Measurements from ENCODE around the gene YWHAG.

- TF ChIP-seq EP300 (IDR thresholded peaks at IDR 0.05) (no peak), POLR2AphosphoS5 (IDR thresholded peaks at IDR 0.05) (no peak), POLR2A (IDR thresholded peaks at IDR 0.05) (no peak)
- TF ChIP-seq, protein P1, sequence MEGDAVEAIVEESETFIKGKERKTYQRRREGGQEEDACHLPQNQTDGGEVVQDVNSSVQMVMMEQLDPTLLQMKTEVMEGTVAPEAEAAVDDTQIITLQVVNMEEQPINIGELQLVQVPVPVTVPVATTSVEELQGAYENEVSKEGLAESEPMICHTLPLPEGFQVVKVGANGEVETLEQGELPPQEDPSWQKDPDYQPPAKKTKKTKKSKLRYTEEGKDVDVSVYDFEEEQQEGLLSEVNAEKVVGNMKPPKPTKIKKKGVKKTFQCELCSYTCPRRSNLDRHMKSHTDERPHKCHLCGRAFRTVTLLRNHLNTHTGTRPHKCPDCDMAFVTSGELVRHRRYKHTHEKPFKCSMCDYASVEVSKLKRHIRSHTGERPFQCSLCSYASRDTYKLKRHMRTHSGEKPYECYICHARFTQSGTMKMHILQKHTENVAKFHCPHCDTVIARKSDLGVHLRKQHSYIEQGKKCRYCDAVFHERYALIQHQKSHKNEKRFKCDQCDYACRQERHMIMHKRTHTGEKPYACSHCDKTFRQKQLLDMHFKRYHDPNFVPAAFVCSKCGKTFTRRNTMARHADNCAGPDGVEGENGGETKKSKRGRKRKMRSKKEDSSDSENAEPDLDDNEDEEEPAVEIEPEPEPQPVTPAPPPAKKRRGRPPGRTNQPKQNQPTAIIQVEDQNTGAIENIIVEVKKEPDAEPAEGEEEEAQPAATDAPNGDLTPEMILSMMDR (IDR thresholded peaks at IDR 0.05) = no peak
These were observed 26.7 kb downstream of the YWHAG start for GRCh38 chr7:76332078-76332477.
